ENCODE measurements around the gene CACTIN. TPM values are rescaled to one million over a fixed set of nuclear protein-coding genes. Genes with fewer than 3 reads are reported as not detected.

Gene CACTIN
- total RNA-seq, 4 donors from 2014 or later: 28.7 to 45.0 (median 34.2) TPM

DNA sequence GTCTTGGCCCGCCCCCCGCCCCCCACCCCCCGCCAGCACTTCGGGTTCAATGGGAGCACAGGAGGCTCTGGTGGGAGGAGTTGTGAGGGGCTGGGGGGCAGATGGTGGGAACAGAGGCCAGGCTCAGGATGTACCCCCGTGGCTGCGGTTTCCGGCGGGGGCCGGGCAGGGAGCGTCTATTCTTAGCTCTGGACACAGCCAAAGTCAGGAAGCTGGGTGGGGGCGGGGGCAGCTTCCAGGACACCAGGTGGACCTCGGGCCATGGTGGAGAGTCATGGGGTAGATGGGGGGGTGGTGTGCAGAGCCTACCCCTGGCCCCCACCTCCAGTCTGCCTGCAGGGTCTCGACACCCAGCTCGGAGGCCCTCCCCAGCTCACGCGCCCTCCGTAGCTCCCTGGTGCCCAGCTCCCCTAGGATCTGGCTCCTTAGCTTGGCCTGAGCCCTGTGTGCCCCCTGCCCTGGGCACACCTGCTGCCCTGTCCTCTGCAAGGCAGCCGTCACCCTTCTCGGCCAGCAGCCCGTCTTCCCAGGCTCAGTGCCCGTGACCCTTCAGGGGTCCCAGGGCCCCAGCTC is 17.8 kb downstream of the CACTIN start:
- WGBS: 49% methylated on average over 17 of the region's 21 CpGs
- peaks cover 56 to 87% (median 83%) of the 10 kb centered on the region in 4 donors for H3K4me1 ChIP-seq
- DNase-seq (ENCODE audit: extremely low spot score): no peak
- H3K4me3 ChIP-seq: no peak overlapping the region
- TF ChIP-seq POLR2A (IDR thresholded peaks at IDR 0.05; ENCODE audit: low read depth) (no peak), EP300 (IDR thresholded peaks at IDR 0.05) (no peak), POLR2AphosphoS5 (IDR thresholded peaks at IDR 0.05) (no peak)
- TF ChIP-seq, protein P1, sequence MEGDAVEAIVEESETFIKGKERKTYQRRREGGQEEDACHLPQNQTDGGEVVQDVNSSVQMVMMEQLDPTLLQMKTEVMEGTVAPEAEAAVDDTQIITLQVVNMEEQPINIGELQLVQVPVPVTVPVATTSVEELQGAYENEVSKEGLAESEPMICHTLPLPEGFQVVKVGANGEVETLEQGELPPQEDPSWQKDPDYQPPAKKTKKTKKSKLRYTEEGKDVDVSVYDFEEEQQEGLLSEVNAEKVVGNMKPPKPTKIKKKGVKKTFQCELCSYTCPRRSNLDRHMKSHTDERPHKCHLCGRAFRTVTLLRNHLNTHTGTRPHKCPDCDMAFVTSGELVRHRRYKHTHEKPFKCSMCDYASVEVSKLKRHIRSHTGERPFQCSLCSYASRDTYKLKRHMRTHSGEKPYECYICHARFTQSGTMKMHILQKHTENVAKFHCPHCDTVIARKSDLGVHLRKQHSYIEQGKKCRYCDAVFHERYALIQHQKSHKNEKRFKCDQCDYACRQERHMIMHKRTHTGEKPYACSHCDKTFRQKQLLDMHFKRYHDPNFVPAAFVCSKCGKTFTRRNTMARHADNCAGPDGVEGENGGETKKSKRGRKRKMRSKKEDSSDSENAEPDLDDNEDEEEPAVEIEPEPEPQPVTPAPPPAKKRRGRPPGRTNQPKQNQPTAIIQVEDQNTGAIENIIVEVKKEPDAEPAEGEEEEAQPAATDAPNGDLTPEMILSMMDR (IDR thresholded peaks at IDR 0.05): no peak
- peaks cover 5 to 32% (median 28%) of the 10 kb centered on the region in 4 donors for H3K36me3 ChIP-seq
- intact Hi-C loops (cut with DNase I): no loop called here
- no peaks in the 10 kb centered on the region for H3K27me3 ChIP-seq
- peak overlapping the region; percentile 77 to 87 (median 86) for H3K27ac ChIP-seq (replicated peaks in 1 of 4)
- no peaks in the 10 kb centered on the region for H3K9me3 ChIP-seq

DNA sequence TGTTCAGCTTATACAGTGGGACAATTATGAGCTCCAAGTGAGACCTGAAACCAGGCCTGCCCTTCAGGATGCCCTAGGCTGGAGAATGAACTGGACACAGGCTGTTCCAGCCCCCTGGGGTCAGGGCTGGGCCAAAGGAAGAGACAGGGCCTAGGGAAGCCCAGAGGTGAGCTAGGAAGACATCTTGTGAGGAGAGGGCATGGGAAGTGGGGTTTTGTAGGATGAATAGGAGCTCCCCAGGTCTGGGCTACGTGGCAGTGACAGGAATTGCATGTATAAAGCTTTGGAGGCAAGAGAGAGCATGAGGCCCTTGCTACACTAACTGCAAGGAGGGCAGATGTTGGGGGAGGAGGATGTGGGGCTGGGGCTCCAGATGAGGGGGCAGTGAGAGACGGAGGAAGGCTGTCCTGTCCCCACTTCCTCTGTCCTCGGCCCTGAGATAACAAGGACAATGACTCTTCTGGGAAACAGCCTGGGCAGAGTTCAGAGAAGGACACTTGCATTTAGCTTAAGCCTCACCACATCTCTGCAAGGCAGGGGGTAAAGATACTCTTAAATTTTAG is 18.4 kb downstream of the CACTIN start:
- 82% methylated on average over 2 of the region's 3 CpGs for WGBS
- H3K36me3 ChIP-seq: peaks cover 5 to 25% (median 25%) of the 10 kb centered on the region in 4 donors
- H3K9me3 ChIP-seq: no peaks in the 10 kb centered on the region
- H3K4me1 ChIP-seq: peaks cover 56 to 87% (median 83%) of the 10 kb centered on the region in 4 donors
- H3K4me3 ChIP-seq: no peak overlapping the region
- peak overlapping the region; percentile 77 to 87 (median 86) for H3K27ac ChIP-seq (replicated peaks in 1 of 4)
- no peak for DNase-seq (ENCODE audit: extremely low spot score)
- no peaks in the 10 kb centered on the region for H3K27me3 ChIP-seq
- intact Hi-C loops (cut with DNase I): no loop called here
- TF ChIP-seq POLR2A (IDR thresholded peaks at IDR 0.05; ENCODE audit: low read depth) (no peak), POLR2AphosphoS5 (IDR thresholded peaks at IDR 0.05) (no peak), EP300 (IDR thresholded peaks at IDR 0.05) (no peak)

DNA sequence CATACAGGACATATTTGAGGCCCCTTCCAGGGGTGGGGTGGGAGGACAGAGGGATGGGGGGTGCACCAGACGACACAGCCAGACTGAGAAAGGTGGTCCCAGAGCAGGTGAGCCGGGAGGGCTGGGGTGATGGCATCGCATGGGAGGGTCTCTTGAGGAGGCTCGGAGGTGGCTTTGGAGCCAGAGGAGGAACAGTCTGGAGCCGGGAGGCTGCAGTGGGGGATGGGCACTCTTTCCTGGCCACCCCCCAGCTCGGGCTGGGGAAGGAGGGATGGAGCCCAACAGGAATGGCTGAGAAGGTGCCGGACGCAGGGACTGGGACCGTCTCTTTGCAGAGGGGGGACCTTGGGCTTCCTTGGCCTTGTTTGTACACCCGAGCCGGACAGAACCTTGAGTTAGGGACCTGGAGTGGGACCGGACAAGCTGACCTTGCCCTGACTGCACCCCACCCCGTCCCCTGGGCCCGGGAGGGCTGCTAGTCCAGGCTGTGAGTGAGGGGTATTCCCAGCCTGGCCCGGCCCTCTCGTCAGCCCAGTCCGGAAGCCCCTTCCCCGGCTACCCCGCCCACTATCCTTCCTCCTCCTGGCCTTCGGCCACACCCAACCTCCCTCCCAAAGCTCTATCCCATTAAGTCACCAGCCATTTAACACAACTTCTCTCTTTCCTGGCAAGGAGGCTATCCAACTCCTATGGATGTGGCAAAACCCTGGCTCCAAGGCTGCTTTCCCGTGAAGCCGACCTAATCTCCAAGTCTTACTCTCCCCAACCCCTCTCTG is 19.1 kb downstream of the CACTIN start:
- DNase-seq (ENCODE audit: extremely low spot score): no peak
- no peaks in the 10 kb centered on the region for H3K27me3 ChIP-seq
- H3K9me3 ChIP-seq: no peaks in the 10 kb centered on the region
- WGBS: 29% methylated on average over 19 of the region's 22 CpGs
- H3K4me1 ChIP-seq: peaks cover 56 to 84% (median 82%) of the 10 kb centered on the region in 4 donors
- peak; percentile 10 to 16 for TF ChIP-seq POLR2AphosphoS5 (IDR thresholded peaks at IDR 0.05)
- TF ChIP-seq EP300 (IDR thresholded peaks at IDR 0.05): no peak
- H3K27ac ChIP-seq (replicated peaks in 1 of 4): peak overlapping the region; percentile 77 to 87 (median 86)
- peak overlapping the region; percentile 57 to 83 (median 66) for H3K4me3 ChIP-seq
- peaks cover 5 to 19% (median 18%) of the 10 kb centered on the region in 4 donors for H3K36me3 ChIP-seq
- intact Hi-C loops (cut with DNase I): no loop called here

DNA sequence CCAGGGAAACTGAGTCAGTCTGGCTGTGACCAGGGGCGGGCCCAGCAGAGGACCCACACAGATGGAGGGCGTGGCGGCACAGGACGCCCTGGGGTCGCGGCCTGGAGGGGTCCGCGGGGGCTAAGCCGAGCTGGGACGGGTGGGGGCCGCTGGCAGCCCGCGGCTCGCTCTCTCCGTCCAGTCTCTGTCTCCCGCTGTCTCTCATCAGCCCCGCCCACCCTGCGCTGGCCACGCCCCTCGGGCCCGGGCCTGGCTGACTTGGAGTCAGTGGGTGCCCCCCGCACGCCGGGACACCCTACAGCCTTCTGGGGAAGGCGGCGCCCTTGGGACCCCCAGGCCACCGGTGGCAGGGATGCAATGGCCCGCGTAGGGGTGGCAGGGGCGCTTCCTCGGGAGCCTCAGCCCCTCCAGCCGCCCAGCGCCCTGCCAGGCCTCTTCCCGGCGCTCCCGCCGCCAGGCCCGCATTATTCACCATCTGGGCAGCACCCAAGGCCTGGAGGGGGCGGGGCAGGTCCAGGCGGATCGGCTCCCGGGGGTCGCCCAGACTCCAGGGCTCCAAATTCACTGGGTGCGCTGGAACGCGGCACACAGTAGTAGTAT is 19.8 kb downstream of the CACTIN start, which contains the start of gene TBXA2R:
Gene TBXA2R (minus strand): TSS at position 186 of the 600 bp plus-strand sequence. CDS start 6,241 bp downstream, outside the sequence.
- intact Hi-C loops (cut with DNase I): no loop called here
- Histone ChIP-seq H3K27me3 (no peaks in the 10 kb centered on the region), H3K4me1 (peaks cover 56 to 80% (median 78%) of the 10 kb centered on the region in 4 donors), H3K4me3 (peak within 1 kb of the TSS; percentile 57 to 83 (median 66)), H3K9me3 (no peaks in the 10 kb centered on the region), H3K27ac (replicated peaks in 1 of 4) (peak within 1 kb of the TSS; percentile 77 to 87 (median 86)), H3K36me3 (peaks cover 3 to 12% (median 11%) of the 10 kb centered on the region in 4 donors)
- TF ChIP-seq POLR2AphosphoS5 (IDR thresholded peaks at IDR 0.05) (peak; percentile 63 to 73), EP300 (IDR thresholded peaks at IDR 0.05) (no peak), POLR2A (IDR thresholded peaks at IDR 0.05; ENCODE audit: low read depth) (no peak)
- TF ChIP-seq, protein P1 (IDR thresholded peaks at IDR 0.05): no peak
- DNase-seq (ENCODE audit: extremely low spot score): no peak
- 0% methylated on average over 6 of the region's 46 CpGs for whole genome bisulfite sequencing

DNA sequence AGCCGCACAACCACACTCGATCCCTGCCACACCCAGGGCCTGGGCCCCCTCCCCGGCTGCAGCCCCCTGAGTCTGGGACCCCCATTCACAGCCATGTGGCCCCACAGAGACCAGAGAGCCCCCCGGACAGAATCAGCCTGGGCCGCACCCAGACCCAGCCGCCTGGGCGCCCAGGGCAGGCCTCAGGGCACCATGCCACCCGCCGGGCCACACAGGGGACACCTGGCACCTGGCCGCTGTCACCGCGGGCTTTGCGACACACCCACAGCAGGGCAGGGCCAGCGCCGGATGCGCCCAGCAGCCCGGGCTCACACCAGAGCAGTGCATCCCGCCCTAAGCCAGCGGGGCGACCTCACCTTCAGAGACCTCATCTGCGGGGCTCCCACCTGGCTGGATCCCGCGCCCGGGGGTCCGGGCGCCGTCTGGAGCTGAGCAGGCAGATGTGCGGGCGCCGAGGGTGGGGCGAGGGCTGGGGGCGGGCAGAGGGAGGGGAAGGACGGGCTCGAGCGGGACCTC is 20.4 kb downstream of the CACTIN start:
- H3K27me3 ChIP-seq: no peaks in the 10 kb centered on the region
- no peaks in the 10 kb centered on the region for H3K9me3 ChIP-seq
- H3K36me3 ChIP-seq: peaks cover 0 to 6% (median 6%) of the 10 kb centered on the region in 4 donors
- WGBS: 14% methylated on average over 7 of the region's 35 CpGs
- H3K4me1 ChIP-seq: peaks cover 56 to 80% (median 78%) of the 10 kb centered on the region in 4 donors
- peak overlapping the region; percentile 77 to 87 (median 86) for H3K27ac ChIP-seq (replicated peaks in 1 of 4)
- H3K4me3 ChIP-seq: peak overlapping the region; percentile 57 to 83 (median 66)
- DNase-seq (ENCODE audit: extremely low spot score): no peak
- TF ChIP-seq, protein P1 (IDR thresholded peaks at IDR 0.05): no peak
- TF ChIP-seq POLR2AphosphoS5 (IDR thresholded peaks at IDR 0.05) (no peak), POLR2A (IDR thresholded peaks at IDR 0.05; ENCODE audit: low read depth) (no peak), EP300 (IDR thresholded peaks at IDR 0.05) (no peak)
- intact Hi-C loops (cut with DNase I): no loop called here
